Stimulated activated CD4-positive, alpha-beta T cell treated with anti-CD3 and anti-CD28 coated beads, Interleukin-1b, Interleukin-23, amount 100 ng/mL, for 4 hours (primary cell): ENCODE results near the gene EXOC4.
"Not testable (repeated sequence)": the region's sequence is repeated elsewhere in the genome, so short reads cannot be mapped to it uniquely, and the experiment has no call there.

Experiments used
- DNase-seq, 2 donors: peaks; one replicate each; pipeline ENCODE4 v3.0.0-alpha.2; 2020; ENCODE audit warnings: low read depth in 2 of 2

EXOC4 gene

DNA sequence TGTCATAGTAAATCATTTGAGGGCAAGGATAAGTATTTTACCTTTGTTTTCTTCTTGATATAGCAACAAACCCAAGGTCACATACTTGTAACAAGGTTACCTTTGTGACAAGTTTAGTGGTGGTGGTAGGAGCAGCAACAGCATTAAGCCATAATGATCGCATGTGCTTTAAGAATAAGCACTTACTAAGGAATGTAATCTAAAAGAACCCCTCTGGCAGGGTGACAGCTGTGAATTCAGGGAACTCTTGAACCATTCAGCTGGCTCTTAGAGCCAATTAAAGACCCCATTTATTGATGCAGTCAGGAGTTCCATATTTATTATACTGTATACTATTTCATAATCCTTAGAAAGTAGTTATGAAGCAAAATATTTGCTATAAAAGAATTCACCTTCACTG, 370.8 kb downstream of the EXOC4 start:
- no peak for DNase-seq

DNA sequence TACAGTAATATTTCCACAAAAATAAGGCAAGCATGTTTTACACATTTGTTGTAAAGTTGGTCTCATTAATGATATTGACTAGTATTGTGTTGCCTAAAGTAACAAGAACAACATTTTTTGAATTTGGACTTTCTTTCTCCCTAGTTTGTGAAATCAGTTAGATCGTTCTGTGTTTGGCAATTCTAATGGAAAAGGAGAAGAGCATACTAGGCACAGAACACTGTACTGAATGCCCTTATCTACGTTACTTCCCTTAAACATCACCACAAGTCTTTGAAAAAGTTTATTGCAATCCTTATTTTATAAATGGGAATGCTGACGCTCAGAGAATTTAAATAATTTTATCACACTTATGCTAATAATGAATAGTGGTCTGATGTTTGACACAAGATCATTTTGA, 372.2 kb downstream of the EXOC4 start:
- no peak for DNase-seq

DNA sequence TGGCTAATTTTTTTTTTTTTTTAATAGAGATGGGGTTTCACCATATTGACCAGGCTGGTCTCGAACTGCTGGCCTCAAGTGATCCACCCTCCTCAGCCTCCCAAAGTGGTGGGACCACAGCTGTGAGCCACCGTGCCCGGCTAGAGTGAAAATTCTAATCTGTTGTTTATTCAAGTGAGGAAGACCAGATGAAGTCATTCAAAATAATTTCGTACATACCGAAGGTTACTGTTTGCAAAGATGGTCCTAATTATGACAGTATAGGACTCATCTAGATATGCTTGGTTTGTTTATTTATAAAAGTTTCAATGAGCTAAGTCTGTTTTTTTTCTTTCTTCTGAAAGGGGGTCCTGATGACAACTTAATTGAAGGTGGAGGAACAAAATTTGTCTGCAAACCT, 376.8 kb downstream of the EXOC4 start:
- no peak for DNase-seq

DNA sequence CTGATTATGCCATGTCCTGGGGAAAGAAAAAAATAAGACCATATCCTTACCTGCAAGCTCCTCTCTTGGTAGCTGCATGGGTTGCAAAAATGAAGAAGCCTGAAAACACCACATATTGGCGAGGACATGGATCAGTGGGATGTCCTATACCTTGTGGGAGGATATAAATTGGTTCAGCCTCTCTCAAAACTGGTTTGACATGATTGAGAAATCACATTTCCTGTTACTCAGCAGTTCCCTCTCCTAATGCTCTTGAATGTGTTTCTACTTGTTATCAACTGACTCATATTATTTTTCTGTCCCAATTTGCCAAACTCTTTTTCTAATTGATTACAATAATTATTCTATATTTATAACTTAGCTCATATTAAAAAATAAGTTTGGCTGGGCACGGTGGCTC, 380.2 kb downstream of the EXOC4 start:
- DNase-seq, result no peak

DNA sequence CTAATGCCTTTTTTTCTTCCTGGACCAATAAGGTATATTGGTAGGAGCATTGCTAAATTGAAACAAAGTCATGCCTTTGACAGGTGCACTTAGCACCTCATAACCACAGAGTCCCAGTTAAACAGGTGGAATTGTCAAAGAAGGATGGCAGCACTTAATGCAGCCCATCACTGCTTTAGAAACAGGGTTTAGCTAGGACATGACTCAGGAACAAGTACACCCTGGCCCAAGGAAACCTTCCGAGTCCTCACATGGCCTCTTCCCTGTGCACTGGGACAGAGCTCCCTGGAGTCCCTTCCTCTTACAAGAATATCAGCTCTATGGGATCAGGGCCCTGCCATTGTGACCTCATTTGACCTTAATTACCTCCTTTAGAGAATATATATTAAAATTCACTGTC, 382.7 kb downstream of the EXOC4 start:
- DNase-seq, result no peak

DNA sequence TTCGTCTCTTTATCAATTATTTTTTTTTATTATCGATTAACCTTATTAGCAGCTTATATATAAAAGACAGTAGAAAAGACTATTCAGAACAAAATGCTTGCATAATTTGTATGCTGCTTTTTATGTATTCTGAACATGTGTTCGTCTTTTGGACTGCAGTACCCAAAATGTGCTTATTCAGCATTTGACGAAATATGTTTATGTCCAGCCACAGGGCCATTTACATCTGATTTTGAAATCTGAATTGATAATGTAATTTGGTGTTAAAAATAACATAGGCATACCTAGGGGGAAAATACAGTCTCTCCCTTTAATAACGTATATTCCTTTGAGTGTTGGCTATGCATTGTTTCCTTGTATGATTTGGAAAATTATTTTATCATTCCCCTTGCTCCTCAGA, 386.0 kb downstream of the EXOC4 start:
- no peak for DNase-seq

DNA sequence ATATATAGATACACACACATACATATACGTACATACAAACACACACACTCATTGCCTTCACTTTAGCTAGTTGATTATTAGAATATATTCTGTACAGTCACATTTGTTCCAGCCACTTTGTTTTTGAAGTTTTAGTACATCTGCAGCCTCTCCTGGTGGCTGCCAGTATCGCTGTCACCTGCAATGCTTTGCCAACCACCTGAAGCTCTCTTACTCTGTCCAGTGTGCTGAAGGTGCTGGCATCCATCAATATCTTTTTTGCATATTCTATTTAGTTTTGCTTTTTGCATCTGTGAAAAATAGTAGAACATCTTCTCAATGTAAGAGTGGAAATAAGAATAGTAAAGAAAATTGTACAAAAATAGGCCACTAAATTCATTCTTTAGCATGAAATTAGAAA, 388.6 kb downstream of the EXOC4 start:
- DNase-seq, result no peak

DNA sequence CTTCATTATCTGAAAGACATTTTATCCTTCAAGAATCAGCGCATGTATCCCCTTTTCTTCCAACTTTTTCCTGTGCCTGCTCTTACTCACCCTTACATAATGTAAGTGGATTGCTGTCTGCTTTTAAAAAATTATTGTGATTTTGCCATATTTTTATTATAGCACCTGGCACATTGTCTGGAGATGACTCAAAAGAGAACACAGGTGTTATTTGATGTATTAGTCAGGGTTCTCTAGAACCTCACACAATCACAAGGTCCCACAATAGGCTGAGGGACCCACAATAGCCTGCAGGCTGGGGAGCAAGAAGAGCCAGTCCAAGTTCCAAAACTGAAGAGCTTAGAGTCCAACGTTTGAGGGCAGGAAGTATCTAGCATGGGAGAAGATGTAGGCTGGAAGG, 390.0 kb downstream of the EXOC4 start:
- DNase-seq, result no peak

DNA sequence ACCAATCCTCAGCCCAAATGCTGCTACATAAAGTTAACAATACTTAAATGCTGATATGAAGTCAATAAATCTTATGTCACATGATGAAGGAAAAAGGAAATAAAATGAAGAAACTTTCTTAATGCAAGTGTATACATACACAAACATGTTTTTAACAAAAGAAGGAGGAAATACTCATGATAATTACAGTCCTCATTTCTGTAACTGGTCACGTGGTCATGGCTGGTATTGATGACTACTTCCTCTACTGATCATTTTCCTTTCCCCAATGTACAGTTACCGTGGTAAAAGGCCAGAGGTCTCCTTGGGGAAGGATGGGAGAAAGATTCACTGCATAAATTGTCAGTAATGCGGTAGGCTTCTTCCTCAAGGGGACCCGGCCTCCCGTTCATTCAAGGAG, 390.8 kb downstream of the EXOC4 start:
- not testable (repeated sequence) for DNase-seq

DNA sequence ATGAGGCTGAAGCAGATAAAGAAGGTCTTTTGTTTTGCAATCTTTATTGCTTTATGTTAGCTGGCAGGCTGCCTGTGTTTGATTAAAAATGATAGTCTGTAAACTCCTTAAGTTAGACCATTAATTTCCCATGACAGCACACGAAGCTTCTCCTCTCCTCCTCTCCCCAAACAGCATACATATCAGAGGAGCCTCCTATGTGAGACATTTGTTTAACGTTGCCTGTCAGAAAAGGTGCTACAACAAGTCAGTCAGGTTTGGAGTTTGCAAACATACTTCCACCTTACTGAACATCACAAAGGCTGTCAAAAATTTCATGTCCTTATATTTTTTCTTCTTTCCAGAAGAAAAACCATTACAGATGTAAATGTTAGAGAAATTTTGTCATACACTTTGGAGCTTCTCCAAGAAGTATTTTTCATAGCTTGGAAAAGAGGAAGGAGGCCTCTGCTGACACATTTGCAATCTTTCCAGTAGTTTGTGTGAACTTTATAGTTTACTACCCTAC, 393.1 kb downstream of the EXOC4 start:
- DNase-seq, result no peak

DNA sequence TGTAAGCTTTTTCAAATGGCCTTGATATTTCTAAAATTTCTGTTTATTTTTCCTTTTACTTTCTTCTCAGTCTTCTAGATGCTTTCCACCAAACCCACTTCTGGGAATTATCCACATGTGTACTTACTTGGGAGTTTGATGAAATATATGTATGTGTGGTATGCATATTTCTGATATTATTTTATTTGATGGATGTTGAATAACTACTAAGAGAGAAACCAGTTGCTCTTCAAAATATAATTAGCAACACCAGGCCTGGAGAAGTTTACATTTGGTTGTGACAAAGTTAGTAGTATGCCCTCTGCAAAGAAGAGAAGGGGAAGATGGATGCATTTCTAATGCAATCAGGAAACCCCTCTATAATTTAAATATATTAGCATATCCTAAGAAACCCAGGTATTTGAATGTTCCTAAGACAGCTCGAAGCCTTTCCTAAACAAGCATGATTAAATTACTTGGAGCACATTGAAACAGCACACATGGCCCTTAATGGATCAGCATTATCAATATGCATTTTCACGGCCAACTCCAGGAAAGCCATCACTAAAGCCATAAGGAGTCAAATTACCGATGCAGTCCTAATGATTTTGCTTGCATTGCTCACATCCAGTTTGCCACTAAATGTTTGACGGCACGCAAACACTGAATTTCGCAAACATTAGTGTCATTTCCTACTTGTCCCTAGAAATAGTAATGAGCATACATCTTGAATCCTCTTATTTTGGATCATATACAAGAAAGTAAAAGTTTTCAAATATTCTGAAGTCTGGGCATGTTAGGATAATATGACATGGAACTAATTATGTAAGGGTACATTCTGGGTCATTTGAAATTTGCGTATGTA, 393.8 kb downstream of the EXOC4 start:
- no peak for DNase-seq

DNA sequence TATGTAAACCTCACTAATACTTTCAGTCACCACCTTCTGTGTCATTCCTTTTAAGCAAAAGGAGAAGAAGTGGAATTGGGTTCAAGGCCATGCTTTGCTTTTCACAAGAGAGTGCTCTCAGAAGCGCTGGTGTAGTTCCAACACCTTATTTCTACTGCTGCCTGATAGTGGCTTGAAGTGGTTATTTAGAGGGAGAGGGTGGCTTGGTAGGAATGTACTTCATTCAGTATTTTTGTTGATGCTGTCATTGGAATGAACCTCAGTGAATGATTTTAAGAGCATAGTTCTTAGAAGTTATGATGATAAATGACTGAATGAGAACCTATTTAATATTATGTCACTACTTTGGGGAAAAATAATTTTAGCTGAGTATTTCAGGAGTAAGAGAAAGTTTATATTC, 396.7 kb downstream of the EXOC4 start:
- no peak for DNase-seq

DNA sequence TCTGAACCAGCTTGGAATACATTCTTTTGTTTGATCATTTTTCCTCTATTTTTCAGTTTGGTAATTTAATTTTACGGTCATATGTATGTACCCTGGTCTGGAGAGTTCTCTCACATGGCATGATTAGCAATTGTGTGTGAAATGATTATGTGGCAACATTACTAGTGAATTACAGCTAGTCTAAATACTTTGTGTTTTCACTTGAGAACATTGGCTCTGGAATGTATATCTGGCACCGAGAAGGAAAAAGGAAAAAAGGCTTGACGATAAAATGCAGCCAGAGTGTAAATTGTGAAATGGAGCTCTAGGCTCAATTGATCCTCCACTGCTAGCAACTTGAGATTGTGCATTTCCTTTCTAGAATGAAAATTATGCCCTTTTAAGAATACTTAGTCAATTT, 397.2 kb downstream of the EXOC4 start:
- no peak for DNase-seq

DNA sequence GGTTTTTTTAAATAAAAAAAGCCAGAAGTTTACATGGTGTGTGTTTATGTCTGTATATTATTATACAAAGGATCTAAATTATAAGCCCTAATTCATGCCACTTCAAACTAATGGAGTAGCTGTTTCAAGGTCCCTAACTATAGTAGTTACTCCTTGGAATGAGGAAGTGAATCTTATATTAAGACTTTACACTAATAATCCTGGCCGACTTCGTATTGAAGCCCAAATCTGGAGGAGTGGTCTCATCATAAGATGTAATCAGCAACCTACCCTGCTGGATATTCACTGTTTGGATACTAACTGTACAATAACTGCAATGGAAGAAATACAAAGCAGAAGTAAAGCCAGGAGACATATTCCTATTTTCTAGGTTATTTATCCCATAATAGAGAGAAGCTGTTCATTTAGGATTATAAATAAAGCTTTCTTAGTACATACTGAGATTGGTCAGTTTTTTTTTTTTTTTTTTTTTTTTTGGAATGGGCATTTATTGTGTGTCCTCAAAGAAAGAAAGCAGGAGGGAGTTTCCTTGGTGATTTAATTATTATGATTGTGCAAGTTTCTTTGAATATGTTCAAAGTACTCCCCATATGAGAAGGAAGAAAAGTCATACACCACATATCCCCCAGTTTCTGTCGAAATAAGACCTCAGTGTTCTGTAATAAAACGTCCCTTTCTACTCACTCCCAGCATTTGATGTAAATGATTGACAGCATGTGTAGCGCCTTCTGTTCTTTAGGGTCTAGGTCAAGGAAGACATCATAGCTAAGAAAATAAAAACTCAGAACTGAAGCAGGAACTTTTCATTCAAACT, 397.8 kb downstream of the EXOC4 start:
- no peak for DNase-seq

DNA sequence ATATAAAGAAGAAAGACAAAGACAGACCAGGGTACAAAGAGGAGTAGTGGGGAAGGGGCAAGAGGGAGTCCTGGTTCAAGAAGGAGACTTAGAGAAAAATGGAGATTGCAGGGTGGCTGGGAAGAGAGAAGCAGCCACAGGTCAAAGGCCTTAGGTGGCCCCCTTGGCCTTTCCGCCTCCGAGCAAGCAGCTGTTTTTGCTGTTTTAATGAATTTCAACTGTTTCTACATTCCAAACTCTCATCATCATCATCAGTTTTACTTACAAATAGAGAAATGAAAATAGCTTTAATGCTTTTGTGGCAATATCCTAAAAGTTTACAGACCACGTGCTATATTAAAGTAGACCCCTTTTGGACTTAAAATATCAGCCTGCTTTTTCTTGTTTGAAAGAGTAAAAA, 399.7 kb downstream of the EXOC4 start:
- no peak for DNase-seq

DNA sequence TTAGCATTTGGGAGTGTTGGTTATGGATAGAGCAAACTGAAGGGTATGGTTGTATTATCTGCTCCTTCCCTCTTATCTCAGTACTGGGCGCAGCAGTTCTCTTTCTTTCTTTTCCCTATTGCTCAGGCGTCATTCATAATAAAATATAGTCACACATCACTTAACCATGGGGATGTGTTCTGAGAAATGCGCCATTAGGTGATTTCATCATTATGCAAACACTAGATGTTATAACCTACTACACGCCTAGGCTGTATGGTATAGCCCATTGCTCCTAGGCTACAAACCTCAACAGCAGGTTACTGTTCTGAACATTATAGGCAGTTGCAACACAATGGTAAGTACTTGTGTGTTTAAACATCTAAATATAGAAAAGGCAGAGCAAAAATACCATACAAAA, 401.7 kb downstream of the EXOC4 start:
- no peak for DNase-seq

DNA sequence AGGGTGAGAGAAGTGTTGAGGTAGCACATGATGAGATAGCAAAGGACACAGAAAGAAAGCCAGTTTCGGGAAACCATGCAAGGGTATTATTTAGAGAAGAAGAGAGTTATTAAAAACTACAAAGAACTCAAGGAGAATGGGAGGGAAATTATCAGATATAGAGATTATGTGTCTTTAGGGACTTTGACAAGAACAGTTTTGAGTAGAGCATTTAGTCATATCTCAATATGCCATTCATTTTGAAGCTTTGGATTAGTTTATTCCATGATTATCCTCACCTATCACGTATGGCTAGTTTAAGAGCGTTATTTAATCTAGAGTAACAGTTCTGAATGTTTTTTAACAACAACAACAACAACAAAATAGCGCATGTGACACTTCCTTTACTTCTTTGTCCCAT, 409.4 kb downstream of the EXOC4 start:
- DNase-seq, result no peak

DNA sequence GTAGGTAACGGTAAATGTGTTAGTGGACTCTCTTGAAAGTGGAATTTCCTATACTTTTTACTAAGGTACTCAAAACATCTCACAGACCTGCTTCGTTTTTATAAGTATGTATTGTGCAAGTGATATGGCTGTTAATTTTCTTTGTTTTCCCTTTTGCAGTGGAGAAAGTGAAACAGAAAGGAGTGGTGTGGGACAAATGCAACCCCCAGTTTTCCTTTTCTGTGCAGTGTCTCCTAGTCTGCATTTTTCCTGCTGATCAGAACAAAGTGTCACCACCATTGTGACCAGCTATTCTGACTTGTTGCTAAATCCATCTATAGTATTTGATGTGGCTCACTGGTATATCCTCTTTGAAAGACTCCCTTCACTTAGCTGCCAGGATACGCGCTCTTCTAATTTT, 410.0 kb downstream of the EXOC4 start:
- no peak for DNase-seq

DNA sequence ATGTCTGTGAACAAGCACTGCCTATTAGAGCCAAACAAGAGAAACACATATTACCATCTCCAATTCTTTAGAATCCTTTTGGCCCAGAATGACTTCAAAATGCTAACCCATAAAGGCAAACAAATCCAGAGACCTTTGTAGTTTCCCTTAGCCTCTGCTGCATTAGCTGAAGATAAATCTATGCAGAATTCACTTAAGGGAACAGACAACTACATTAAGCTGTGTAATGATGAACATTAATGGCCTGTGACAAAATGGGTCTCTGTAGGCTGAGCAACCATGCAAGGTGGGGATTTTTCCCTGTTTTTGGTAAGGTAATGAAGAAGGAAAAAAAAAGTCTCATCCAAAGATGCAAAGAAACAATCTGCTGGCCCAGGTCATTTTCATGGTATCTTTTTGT, 411.6 kb downstream of the EXOC4 start:
- DNase-seq, result no peak

DNA sequence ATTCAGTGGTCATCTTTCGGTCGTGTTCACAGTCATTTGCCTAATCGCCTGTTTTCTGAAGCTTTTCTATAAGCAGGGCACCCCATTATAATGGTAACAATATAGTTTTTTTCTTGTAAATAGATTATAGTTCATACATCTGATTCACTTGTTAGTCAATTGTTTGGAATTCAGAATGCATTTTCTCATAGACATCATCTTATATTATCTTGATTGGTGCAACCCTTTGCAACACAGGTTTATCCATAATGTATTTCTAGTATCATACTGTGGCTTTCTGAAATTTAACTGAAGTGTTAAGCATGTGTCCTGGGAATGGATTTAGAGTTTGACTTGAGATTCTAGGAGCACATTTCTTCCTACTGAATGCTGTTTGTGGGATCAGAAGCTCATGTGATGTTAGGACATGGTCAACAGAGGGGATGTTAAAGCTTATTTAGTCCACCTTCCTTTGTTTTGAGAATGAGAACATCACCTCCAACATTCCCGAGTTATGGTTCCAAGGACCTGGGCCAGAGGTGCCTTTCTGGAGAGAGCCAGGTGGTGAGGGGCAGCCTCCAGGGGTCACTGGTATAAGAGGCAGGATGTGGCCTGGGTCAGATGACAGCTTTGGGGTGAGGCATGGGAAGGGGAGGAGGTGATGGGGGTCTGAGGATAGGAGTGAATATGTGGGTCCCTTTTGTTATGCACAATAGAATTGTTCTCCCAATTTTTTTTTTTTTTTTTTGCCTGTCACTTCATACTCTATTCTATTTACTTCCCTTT, 415.6 kb downstream of the EXOC4 start:
- no peak for DNase-seq

DNA sequence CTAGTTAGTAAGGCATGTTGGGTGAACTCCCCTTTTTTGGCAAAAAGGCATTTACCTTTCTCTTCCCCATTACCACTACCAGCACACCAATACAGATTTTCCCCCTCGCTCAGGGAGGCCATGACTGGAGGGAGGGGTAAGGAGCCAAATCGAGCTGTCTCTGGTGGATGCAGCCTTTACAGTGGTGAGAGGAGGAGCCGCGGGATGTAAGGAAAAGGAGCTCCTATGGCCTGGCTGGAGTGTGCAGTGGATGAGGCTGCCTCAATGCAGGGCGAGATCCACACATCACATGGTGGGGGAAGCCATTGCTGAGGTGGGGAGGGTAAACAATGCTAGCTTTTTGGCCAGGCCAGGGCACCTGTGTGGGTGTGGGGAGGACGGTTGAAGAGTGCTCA, 416.2 kb downstream of the EXOC4 start:
- DNase-seq, result no peak

DNA sequence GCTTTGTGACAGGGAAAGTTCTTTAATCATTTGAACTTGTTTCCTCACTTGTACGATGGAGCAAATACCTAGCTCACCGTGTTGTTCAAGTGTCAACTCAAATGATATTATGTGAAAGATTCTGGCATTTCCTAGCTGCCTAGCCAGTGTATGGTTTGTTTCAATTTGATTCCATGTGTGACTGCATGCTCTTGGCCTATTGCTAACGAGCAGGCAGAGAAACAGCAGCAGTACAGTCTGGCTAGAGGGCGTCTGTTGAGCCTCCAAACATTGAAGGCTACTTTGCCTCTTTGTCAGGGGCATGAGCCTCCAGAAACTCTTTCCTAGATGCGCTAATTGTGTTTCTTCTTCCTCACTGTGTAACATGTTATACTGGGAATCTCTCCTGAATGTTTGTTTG, 417.4 kb downstream of the EXOC4 start:
- DNase-seq, result no peak
